Upper lobe of right lung (tissue), 1 donor: ENCODE measurements around the gene SSBP2. TPM values are rescaled to one million over a fixed set of nuclear protein-coding genes. Genes with fewer than 3 reads are reported as not detected.
A peak's percentile ranks its signal among the peaks of the same experiment; 100 is the strongest.

Experiments
- ATAC-seq: fragments of 200-7000 bp; cut with Tn5 transposase; one replicate; pipeline ENCODE4 v1.9.1; 2020; ENCODE audit warnings: mild to moderate bottlenecking, moderate library complexity
- DNase-seq: peaks from one replicate; pipeline ENCODE4 v3.0.0-alpha.2; 2020
- H3K27ac ChIP-seq: fragments of 200-600 bp; one replicate; pipeline ENCODE4 v1.8.0; 2022
- H3K27me3 ChIP-seq: fragments of 200-600 bp; one replicate; pipeline ENCODE4 v1.8.0; 2022; ENCODE audit warnings: mild to moderate bottlenecking
- H3K36me3 ChIP-seq: fragments of 200-600 bp; one replicate; pipeline ENCODE4 v1.8.0; 2022
- H3K4me1 ChIP-seq: fragments of 200-600 bp; one replicate; pipeline ENCODE4 v1.8.0; 2022
- H3K4me3 ChIP-seq: fragments of 200-600 bp; one replicate; pipeline ENCODE4 v1.8.0; 2022; ENCODE audit warnings: mild to moderate bottlenecking
- H3K9me3 ChIP-seq: fragments of 200-600 bp; one replicate; pipeline ENCODE4 v1.8.0; 2022
- CTCF ChIP-seq: fragments of 200-600 bp; IDR thresholded peaks from one replicate; pipeline ENCODE4 v1.8.0; 2022; ENCODE audit warnings: antibody characterized with exemption
- intact Hi-C: fragments of 100-400 bp; cut with DNase I; formaldehyde crosslinking; loops from one replicate; pipeline ENCODE4 v1.11.0; 2022
- total RNA-seq: library from RNA; stranded (reverse); fragmentation: NEBNext Ultra II Directional; extraction: Animal tissue kit (Norgen Biotek cat#: 25700); gene quantifications from one replicate; pipeline ENCODE4 v1.2.1, GENCODE V29; 2021
- donor health status: DM: no; HTN: yes; CAD: no; lungs with severe emphysema.

SSBP2 gene
- total RNA-seq, 1 donor from 2014 or later = 43.8 TPM

- Histone ChIP-seq H3K27ac (no peak within 1 kb of the TSS), H3K9me3 (no peaks in the 10 kb centered on the region), H3K4me1 (peaks cover 7% of the 10 kb centered on the region), H3K27me3 (peaks cover 41% of the 10 kb centered on the region), H3K36me3 (no peaks in the 10 kb centered on the region), H3K4me3 (peak within 1 kb of the TSS; percentile 33)
- peak; percentile 59 for ATAC-seq
- no peak for DNase-seq
- intact Hi-C loops = no loop called here
- no peak for TF ChIP-seq CTCF
These were observed 356.8 kb downstream of the SSBP2 start, which contains the start of gene ACOT12 for GRCh38 chr5:81393783-81394718. Gene ACOT12 (minus strand): TSS chr5:81394134. CDS start chr5:81394114, 20 bp downstream.

- Histone ChIP-seq H3K4me3 (peak overlapping the region; percentile 33), H3K36me3 (no peaks in the 10 kb centered on the region), H3K27me3 (peaks cover 41% of the 10 kb centered on the region), H3K4me1 (peaks cover 7% of the 10 kb centered on the region), H3K27ac (no peak overlapping the region), H3K9me3 (no peaks in the 10 kb centered on the region)
- no peak for ATAC-seq
- intact Hi-C loops = no loop called here
- DNase-seq = no peak
- no peak for TF ChIP-seq CTCF
These were observed 357.5 kb downstream of the SSBP2 start for GRCh38 chr5:81393430-81393782.

GRCh38 chr5:81389025-81389424 is 361.9 kb downstream of the SSBP2 start:
- TF ChIP-seq CTCF = no peak
- no peak for ATAC-seq
- H3K9me3 ChIP-seq = no peaks in the 10 kb centered on the region
- intact Hi-C loops = no loop called here
- no peak overlapping the region for H3K27ac ChIP-seq
- DNase-seq = no peak
- H3K27me3 ChIP-seq = peaks cover 41% of the 10 kb centered on the region
- peaks cover 3% of the 10 kb centered on the region for H3K4me1 ChIP-seq
- no peaks in the 10 kb centered on the region for H3K36me3 ChIP-seq
- H3K4me3 ChIP-seq = no peak overlapping the region

GRCh38 chr5:81388169-81388568 is 362.7 kb downstream of the SSBP2 start:
- no peaks in the 10 kb centered on the region for H3K9me3 ChIP-seq
- no peak for ATAC-seq
- no peaks in the 10 kb centered on the region for H3K36me3 ChIP-seq
- intact Hi-C loops = no loop called here
- DNase-seq = no peak
- no peak overlapping the region for H3K27ac ChIP-seq
- H3K27me3 ChIP-seq = peaks cover 33% of the 10 kb centered on the region
- no peak for TF ChIP-seq CTCF
- no peaks in the 10 kb centered on the region for H3K4me1 ChIP-seq
- no peak overlapping the region for H3K4me3 ChIP-seq

- no peaks in the 10 kb centered on the region for H3K36me3 ChIP-seq
- intact Hi-C loops = no loop called here
- no peak overlapping the region for H3K4me3 ChIP-seq
- no peaks in the 10 kb centered on the region for H3K9me3 ChIP-seq
- no peak for TF ChIP-seq CTCF
- peak; percentile 41 for ATAC-seq
- no peak overlapping the region for H3K27ac ChIP-seq
- DNase-seq = no peak
- no peaks in the 10 kb centered on the region for H3K4me1 ChIP-seq
- peaks cover 12% of the 10 kb centered on the region for H3K27me3 ChIP-seq
These were observed 367.0 kb downstream of the SSBP2 start for GRCh38 chr5:81383867-81384266.
